HG03460 (cell line): ENCODE data around the gene ITIH6.
"Not testable (repeated sequence)": the region's sequence is repeated elsewhere in the genome, so short reads cannot be mapped to it uniquely, and the experiment has no call there.

ENCODE experiments used
- ATAC-seq: cut with Tn5 transposase; IDR thresholded peaks from one replicate; pipeline ENCODE4 v1.9.1; 2021; ENCODE audit not compliant: unreplicated experiment

Gene ITIH6, protein sequence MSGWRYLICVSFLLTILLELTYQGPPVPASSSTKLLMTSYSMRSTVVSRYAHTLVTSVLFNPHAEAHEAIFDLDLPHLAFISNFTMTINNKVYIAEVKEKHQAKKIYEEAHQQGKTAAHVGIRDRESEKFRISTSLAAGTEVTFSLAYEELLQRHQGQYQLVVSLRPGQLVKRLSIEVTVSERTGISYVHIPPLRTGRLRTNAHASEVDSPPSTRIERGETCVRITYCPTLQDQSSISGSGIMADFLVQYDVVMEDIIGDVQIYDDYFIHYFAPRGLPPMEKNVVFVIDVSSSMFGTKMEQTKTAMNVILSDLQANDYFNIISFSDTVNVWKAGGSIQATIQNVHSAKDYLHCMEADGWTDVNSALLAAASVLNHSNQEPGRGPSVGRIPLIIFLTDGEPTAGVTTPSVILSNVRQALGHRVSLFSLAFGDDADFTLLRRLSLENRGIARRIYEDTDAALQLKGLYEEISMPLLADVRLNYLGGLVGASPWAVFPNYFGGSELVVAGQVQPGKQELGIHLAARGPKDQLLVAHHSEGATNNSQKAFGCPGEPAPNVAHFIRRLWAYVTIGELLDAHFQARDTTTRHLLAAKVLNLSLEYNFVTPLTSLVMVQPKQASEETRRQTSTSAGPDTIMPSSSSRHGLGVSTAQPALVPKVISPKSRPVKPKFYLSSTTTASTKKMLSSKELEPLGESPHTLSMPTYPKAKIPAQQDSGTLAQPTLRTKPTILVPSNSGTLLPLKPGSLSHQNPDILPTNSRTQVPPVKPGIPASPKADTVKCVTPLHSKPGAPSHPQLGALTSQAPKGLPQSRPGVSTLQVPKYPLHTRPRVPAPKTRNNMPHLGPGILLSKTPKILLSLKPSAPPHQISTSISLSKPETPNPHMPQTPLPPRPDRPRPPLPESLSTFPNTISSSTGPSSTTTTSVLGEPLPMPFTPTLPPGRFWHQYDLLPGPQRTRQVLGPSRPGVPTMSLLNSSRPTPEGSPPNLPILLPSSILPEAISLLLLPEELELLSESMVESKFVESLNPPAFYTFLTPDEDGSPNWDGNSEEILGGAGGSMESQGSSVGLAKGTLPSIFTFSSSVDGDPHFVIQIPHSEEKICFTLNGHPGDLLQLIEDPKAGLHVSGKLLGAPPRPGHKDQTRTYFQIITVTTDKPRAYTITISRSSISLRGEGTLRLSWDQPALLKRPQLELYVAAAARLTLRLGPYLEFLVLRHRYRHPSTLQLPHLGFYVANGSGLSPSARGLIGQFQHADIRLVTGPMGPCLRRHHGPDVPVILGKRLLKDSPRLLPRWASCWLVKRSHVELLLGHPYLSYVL

DNA sequence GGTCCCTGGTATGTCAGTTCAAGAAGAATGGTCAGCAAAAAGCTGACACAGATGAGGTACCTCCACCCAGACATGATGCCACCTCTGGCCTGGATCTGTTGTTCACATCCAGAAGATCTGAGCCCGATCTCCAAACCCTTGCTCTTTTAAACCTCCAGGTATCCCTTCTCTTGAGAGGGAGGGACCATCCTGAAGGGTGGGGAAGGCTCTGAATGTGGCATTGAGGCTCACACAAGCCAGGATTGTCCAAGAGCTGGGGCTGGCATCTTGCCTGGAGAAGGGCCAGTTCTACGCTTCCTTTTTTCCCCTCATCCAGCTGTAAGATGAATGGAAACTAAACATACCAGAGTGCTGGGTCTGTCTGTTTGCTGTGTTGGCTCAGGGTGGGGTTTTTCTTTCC is at the start of gene ITIH6:
Gene ITIH6 (minus strand): TSS at position 119 of the 400 bp plus-strand sequence. CDS start 45 bp downstream, at position 74.
- ATAC-seq, result no peak

DNA sequence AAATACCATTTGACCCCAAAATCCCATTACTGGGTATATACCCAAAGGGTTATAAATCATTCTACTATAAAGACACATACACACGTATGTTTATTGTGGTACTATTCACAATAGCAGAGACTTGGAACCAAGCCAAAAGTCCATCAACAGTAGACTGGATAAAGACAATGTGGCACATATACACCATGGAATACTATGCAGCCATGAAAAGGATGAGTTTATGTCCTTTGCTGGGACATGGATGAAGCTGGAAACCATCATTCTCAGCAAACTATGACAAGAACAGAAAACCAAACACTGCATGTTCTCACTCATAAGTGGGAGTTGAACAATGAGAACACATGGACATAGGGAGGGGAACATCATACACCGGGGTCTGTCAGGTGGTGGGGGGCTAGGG is 49.6 kb upstream of the ITIH6 start:
- ATAC-seq, result not testable (repeated sequence)

DNA sequence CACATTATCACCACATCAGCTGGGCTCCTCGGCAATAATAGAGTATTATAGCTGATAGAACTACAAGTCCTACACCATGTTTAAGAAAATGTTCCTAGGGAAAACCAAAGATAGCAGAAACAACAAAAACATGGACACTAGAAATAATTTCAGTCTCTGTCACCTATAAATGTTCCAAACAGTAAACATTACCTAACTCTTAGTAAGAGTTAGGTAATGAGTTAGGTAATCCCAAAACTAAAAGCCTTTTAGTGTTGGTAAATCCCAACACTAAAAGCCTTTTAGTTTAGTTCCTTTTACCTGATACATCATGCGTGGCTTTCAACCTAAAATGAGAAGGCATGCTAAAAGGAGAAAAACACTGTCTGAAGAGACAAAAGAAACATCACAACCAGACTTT is 45.0 kb upstream of the ITIH6 start:
- ATAC-seq, result no peak

DNA sequence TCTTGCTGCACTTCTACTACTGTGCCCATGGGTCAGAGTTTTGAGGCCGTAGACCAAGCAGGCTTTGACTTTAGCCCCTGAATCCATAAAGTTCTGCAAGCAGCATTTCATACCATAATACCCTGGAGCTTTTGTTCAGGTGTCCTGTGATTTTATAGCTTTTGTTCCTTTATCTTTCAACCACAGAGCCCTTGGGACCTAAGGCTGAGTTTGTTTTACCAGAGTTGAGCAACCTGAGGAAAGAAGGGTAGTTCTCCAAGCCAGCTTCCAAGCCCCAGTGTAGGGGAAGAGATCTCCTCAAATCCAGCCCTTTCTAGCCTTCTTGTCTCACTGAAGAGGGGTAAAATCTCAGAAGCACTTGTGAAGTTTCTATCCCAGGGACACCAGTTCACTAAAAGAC is 44.6 kb upstream of the ITIH6 start:
- ATAC-seq, result no peak

DNA sequence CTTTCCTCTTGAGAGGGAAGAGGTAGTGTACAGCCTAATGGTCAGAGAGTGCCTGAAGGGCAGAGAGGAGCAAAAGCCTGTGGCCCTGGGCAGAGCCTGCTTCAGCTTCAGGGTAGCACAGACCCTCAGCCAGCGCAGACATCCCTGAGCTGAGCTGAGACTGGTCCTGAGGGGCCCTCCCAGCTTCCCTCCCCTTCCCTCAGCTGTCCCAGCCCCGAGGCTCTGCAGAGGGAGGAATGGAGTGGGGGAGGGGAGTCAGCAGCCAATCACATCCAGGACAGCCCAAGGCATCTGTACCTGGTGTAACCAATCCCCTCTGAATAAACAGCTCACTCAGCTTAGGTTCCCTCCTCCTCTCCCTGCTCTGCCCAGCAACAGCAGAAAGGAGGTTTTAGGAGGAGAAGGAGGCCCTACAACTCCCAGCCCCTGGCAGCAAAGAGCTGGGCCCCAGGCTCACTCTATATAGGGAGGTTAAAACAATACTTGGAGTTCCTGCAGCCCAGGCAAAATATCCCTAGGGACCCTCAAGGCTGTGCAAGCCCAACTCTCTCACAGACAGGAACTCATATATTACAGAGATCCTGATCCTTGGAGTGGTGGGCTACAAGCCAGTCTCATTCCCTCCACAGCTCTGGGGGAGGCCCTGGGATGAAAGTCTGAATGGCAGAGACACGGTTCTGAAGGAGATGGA is 43.3 kb upstream of the ITIH6 start:
- ATAC-seq, result not testable (repeated sequence)

DNA sequence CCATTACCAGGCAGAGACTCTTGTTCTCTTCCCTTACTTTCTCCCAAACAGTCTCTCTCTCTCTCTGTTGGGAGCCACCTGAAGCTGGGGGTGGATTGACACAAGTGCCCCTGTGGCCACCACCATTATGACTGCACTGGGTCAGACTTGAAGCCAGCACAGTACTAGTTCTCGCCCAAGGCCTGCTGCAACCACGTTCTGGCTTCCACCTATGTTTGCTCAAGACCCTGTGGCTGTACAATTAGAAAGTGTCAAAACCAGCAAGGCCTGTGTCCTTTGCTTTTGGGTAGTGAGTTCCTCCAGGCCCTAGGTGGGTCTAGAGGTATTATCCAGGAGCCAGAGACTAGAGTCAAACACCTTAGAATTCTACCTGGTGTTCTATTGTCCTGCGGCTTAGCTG is 40.5 kb upstream of the ITIH6 start:
- no peak for ATAC-seq

DNA sequence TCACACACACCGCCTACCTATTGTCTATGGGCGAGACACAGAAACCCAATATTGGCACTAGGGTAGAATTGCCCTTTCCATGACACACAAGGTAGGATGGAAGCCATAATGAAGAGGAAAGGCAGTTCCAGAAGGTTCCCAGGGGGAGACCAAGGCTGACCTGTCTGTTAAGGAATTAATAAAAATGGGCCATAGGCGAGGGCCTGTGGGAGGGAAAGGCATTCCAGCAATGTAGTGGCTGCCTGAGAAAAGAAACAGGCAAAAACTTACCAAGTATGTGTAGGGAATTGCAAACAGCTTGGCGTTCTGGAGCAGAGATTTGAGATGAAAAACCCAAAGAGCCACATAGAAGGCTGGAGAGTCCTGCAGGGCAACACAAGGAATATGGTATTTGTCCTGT is 28.5 kb upstream of the ITIH6 start:
- no peak for ATAC-seq

DNA sequence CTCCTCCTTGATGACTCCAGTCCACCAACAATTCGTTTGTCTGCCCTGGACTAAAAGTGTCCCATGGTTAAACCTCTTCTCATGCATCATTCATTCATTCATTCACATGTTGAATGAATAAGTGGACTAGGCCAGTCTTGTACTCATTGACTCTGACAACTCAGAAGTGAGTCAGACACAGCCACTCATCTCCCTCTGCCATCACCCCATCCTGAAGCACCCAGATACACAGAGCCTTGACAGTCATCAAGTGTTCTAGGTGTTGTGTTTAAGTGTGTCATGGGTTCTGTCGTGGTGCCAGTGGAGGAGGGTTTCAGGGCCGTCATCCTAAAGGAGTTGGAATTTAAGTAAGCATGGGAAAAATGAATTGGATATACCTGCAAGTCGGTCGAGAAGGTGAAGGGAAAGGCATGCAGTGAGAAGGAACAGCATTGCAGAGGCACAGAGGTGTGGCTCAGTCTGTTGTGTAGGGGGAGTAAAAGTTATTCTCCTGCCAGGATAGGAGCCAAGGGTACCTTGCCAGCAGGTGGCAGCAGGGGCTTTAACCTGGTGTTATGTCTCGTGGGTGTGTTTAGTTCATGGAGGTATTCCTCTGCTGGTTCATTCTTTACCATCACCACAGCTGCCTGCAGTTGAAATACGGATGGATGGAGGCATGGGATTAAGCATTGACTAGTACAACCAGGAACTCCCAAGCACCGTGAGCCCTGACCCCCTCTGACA is 27.8 kb upstream of the ITIH6 start:
- ATAC-seq, result no peak

DNA sequence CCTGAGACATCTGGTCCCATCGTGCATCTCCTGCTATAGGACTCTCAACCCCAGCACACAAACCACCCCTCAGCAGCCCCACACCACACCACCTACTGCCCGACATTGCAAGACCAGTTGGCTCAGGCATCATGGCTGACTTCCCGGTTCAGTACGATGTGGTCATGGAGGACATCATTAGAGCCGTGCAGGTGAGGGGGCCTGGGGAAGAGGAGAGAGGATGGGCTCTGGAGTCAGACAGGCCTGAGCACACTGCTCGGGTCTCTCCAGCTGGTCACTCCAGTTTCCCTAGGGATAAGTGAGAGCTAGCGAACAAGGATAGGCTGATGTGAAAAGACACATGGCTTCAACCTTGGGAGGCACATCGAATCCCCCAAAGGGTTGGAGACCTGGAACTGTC is 26.7 kb upstream of the ITIH6 start:
- ATAC-seq, result no peak

DNA sequence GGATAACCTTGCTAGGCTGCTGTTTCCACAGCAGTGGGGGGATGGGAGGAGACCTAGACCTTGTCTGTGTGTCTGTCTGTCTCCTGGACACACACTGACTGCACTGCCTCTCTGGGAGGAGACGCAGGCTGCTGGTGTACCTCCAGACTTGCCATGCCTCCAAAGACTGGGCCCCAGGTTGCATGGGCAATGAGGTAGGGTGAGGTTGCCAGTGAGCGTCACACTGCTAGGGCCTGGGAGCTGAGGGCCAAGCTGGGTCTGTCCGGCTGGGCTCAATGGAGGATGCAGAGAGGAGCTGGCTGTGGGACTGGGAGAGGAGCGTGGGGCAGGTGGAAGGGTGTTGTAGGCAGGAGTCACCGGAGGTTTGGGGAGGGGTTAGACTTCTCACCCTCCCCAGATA is 26.1 kb upstream of the ITIH6 start:
- ATAC-seq, result no peak

DNA sequence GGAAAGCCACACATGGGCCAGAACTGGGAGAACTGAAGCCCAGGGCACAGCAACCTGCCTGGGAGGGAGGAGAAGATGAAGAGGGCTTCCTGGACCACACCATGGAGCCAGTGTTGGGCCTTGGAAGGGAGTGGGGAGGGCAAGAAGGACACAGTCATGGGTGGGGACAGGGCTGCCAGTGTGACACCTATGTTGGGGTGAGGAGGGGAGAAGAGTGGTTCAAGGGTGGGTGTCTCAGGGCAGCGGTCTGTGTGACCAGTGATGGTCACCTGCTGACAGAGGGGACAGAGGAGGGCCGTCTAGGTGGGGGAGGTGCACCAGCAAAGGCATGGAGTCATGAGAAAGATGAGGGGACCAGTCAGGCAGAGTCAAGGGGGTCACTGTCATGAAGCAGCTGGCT is 23.3 kb upstream of the ITIH6 start:
- no peak for ATAC-seq

DNA sequence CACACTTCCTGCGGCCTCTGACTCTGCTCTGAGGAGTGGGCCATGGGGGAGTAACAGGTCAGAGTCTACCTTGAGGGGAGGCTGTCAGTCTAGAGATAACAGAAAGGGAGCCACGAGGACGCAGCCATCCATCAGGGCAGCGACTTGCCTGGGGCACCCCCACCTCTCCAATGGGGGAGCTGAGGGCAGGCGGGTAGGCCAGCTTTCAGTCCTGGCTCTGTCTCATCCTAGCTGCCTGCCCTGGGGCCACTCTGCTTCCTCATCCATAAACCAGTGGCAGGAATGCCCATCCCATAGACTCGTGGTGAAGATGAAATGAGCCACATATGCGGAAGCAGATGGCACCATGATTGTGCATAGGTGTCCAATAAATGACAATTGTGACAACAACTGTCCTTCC is 22.7 kb upstream of the ITIH6 start:
- no peak for ATAC-seq

DNA sequence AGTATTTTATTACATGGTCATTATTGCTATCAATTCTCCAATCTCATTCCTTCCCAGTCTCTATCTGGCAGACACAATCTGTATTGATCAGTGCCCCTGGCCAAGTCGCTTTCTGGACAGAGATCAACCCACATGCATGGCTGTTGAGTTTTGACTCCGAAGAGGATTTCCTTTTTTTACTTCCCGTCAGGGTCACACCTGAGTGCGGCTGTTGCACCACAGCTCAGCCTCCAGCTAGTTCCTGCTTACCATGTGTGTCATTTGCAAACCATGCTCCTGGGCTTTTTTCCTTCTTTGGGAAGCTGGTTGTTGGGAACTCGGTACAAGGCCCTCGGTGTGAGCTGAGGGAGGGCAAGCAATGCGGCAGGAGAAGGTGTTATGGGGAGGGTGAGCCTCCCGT is 21.1 kb upstream of the ITIH6 start:
- no peak for ATAC-seq

DNA sequence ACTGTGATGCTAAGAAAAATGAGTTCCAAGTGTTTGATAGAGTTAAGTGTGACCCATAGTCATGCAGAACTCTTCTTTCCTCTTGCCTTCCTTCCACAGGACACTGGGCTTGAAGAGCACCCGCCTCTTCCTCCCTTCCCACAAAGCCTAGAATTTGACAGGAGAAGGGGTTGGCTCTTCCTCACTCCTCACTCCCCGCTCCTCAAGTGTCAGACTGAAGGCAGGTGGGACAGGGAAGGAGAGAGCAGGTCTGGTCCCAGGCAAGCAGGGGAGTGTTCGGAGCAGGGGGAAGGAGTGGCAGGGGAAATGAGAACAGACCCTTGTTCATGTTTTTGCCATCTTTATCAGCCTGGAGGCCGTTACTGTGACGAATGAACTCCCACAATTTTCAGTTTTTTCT is 20.2 kb upstream of the ITIH6 start:
- no peak for ATAC-seq

DNA sequence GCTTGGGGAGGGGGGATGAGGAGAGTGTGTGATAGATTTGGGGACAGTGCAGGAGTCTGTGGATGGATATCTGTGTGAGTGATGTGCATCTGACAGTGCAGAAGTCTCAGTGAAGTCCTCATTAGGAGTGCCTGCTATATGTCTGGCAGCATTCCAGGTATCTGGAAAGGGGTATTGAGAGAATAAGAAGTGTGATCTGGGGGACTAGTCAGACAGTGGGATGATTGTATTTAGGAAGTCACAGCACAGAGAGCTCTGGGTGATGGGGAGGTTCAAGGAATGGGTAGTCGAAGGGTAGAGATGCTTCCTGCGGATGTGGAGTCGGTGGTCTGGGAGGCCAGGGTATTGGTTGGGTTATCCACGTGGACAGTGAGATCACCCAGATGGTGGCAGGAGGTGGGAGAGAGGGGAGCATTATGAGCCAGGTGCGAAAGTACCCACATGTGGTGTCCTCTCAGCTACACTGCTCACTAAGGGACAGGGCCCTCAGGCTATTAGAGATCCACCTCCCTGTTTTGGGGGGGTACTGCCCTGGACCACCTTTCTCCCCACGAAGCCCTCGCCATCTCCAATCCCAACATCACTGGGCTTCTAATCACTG is 19.3 kb upstream of the ITIH6 start:
- no peak for ATAC-seq

DNA sequence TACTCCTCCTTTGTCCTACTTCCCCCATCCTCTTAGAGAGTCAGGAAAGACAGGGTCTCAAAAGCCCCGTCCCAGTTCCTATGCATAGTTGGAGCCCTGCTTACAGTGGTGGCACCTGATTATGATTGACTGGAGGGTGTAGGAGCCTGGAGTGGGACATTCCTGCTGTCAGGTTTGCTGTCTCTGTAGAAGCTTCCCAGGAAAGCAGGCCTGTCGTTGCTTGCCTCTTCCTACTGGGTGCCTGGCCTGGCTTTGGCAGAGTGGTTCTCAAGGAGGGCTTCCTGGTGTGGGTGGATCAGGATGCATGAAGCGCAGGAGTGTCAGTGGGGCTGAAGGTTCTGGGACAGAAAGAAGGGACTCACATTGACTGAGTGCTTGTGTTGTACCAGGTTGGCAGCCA is 14.3 kb upstream of the ITIH6 start:
- no peak for ATAC-seq

DNA sequence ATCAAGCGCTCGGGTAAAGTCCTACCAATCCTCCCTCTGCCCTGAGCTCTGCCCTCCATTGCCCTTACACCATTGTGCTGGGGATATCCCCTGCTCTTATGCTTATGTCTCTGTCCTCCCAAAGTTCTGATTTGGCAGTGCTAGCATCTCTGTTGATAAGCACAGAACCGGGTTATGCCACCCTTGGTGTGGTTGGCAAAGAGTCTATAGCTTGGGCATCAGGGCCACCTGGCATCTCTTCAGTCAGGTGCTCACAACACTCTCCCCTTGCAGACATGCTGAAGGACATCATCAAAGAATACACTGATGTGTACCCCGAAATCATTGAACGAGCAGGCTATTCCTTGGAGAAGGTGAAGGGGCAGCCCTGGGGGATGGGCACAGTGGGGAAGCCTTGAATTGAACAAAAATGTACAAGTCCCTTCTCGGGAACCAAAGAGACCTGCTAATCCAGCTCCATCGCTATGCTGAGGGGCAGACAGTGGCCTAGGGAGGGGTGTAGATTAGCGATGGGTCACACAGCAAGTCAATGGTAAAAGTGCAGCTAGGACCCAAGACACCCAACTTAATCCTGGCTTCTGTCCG is 13.3 kb upstream of the ITIH6 start:
- no peak for ATAC-seq

DNA sequence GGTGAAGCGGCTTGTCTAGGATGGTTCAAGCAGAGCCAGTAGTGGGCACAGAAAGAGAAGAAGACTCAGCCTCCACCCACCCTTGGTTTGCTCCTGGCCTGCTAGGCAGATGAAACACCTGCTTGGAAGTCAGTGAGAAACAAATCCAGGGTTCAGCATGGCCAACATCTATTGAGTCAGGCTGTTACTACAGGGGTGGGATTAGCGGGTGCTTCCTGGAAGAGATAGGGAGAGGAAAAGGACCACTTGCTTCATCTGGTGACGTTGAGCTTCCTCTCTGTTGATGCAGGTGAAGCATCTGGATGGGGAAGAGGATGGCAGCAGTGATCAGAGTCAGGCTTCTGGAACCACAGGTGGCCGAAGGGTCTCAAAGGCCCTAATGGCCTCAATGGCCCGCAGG is 12.5 kb upstream of the ITIH6 start:
- no peak for ATAC-seq
